Breast epithelium (tissue), 3 donors: Measurements from ENCODE around the gene ZNF592.

Source experiments
- CTCF ChIP-seq, 3 donors: fragments of 450-650 bp; IDR thresholded peaks; one replicate each; pipeline ENCODE4 v1.5.1; 2016 to 2017; ENCODE audit warnings: antibody characterized with exemption in 3 of 3, mild to moderate bottlenecking in 3 of 3, moderate library complexity in 3 of 3
- POLR2A ChIP-seq: fragments of 450-650 bp; IDR thresholded peaks from one replicate; pipeline ENCODE4 v1.6.1; 2016; ENCODE audit warnings: antibody characterized with exemption, mild to moderate bottlenecking, moderate library complexity

DNA sequence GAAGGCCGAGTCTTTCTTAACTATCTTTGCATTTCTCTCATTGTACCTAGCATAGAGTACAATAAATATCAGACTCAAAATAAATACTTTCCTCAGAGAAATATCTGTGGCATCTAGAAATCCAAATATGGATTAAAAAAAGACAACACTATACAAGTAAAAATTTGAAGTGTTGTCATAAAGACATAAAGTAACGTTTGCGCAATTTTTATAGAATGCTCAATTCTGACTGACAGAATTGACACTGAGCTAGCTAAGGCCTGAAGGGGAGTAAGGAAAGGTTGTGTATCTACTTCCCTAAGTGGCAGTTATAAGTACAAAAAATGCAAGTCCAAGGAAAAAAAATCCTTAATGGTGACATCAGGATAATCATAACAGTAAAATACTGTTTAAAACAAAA is 33.6 kb upstream of the ZNF592 start:
- no peak for TF ChIP-seq POLR2A
- TF ChIP-seq CTCF (IDR thresholded peaks at IDR 0.05) = no peak
